B cell (primary cell): Measurements from ENCODE around the gene BPIFB2. TPM values are rescaled to one million over a fixed set of nuclear protein-coding genes. Genes with fewer than 3 reads are reported as not detected.

Source experiments
- ATAC-seq: fragments of 200-7000 bp; cut with Tn5 transposase; one replicate; pipeline ENCODE4 v1.10.0; 2021; ENCODE audit warnings: low read depth, mild to moderate bottlenecking, moderate number of reproducible peaks, moderate library complexity
- CTCF ChIA-PET: fragments of 350-600 bp; sonication (Branson Sonifier 250); formaldehyde crosslinking; loops from one replicate; lab custom pipeline; 2021; ENCODE audit warnings: antibody characterized with exemption, inconsistent platforms; lab: Charles Lee
- POLR2A ChIA-PET: fragments of 350-600 bp; sonication (Branson Sonifier 250); formaldehyde crosslinking; loops from one replicate; lab custom pipeline; 2021; ENCODE audit warnings: antibody characterized with exemption; lab: Charles Lee
- DNase-seq: peaks from one replicate; pipeline ENCODE4 v3.0.0; 2013
- H2AFZ ChIP-seq: 2 replicates; pipeline ENCODE4 v1.6.1; 2012; ENCODE audit warnings: mild to moderate bottlenecking, low read depth, low read length; ENCODE audit not compliant: insufficient read depth, poor library complexity, severe bottlenecking
- H3K27ac ChIP-seq, 2 donors: 1 replicate in 1 of 2; 2 replicates in 1 of 2; pipeline ENCODE4 v1.5.1; 2012 to 2013; ENCODE audit warnings: low read length in 2 of 2, mild to moderate bottlenecking in 2 of 2, moderate library complexity in 1 of 2
- H3K27me3 ChIP-seq, 4 experiments: fragments of 200-600 bp in 1 of 4; sonication (generic) in 1 of 4; replicated peaks in 1 of 4; 1 replicate in 2 of 4; 2 replicates in 2 of 4; pipeline versions ENCODE4 v1.6.1 to v1.7.0; 2013 to 2016; ENCODE audit warnings: low read length in 3 of 4, mild to moderate bottlenecking in 2 of 4, mixed read lengths in 1 of 4, moderate library complexity in 1 of 4; ENCODE audit not compliant: insufficient read depth in 4 of 4, control insufficient read depth in 3 of 4; ENCODE audit errors: control extremely low read depth in 1 of 4
- H3K36me3 ChIP-seq, 2 experiments: replicated peaks in 1 of 2; 1 replicate in 1 of 2; 2 replicates in 1 of 2; pipeline versions ENCODE4 v1.6.1 to v1.7.1; 2013; ENCODE audit warnings: low read length in 1 of 2; ENCODE audit not compliant: insufficient read depth in 2 of 2, control insufficient read depth in 1 of 2; ENCODE audit errors: control extremely low read depth in 1 of 2, extremely low read depth in 1 of 2
- H3K4me1 ChIP-seq, 2 donors: fragments of 200-600 bp in 1 of 2; sonication (generic) in 1 of 2; 1 replicate in 1 of 2; 2 replicates in 1 of 2; pipeline versions ENCODE4 v1.5.1 to v1.6.1; 2013 to 2017; ENCODE audit warnings: low read length in 2 of 2; ENCODE audit not compliant: control insufficient read depth in 2 of 2, insufficient read depth in 2 of 2
- H3K4me2 ChIP-seq: replicated peaks from 2 replicates; pipeline ENCODE3; 2012; ENCODE audit warnings: mild to moderate bottlenecking, low read depth, low read length; ENCODE audit not compliant: poor library complexity, severe bottlenecking
- H3K4me3 ChIP-seq, 5 experiments: fragments of 200-600 bp in 1 of 5; sonication (generic) in 1 of 5; 1 replicate in 3 of 5; 2 replicates in 2 of 5; pipeline versions ENCODE4 v1.5.1 to v1.7.0; 2011 to 2016; ENCODE audit warnings: low read length in 4 of 5, mild to moderate bottlenecking in 4 of 5, low read depth in 2 of 5, control low read depth in 1 of 5, moderate library complexity in 1 of 5; ENCODE audit not compliant: insufficient read depth in 1 of 5; ENCODE audit errors: control extremely low read depth in 1 of 5, extremely low read depth in 1 of 5
- H3K79me2 ChIP-seq: fragments of 200-600 bp; sonication (generic); one replicate; pipeline ENCODE4 v1.6.0; 2016; ENCODE audit warnings: low read length; ENCODE audit not compliant: control insufficient read depth, insufficient read depth
- H3K9ac ChIP-seq: fragments of 200-600 bp; sonication (generic); 2 replicates; pipeline ENCODE4 v1.6.1; 2017; ENCODE audit warnings: mild to moderate bottlenecking, low read length, moderate library complexity
- H3K9me3 ChIP-seq, 3 donors: one replicate each; pipeline versions ENCODE4 v1.6.1 to v1.7.1; 2013; ENCODE audit warnings: low read length in 2 of 3; ENCODE audit not compliant: control insufficient read depth in 2 of 3, insufficient read depth in 1 of 3; ENCODE audit errors: control extremely low read depth in 1 of 3
- H4K20me1 ChIP-seq: 2 replicates; pipeline ENCODE4 v1.6.0; 2012; ENCODE audit warnings: mild to moderate bottlenecking, low read length; ENCODE audit not compliant: insufficient read depth, control insufficient read depth, poor library complexity, severe bottlenecking
- H3K27ac Mint-ChIP-seq: one replicate; pipeline ENCODE4 v1.8.0; 2021; ENCODE audit warnings: mixed read lengths
- H3K27me3 Mint-ChIP-seq: one replicate; pipeline ENCODE4 v1.8.0; 2021; ENCODE audit warnings: mixed read lengths
- H3K4me1 Mint-ChIP-seq: one replicate; pipeline ENCODE4 v1.8.0; 2021; ENCODE audit warnings: mixed read lengths
- H3K4me3 Mint-ChIP-seq: one replicate; pipeline ENCODE4 v1.8.0; 2021; ENCODE audit warnings: mixed read lengths
- H3K9me3 Mint-ChIP-seq: one replicate; pipeline ENCODE4 v1.8.0; 2022; ENCODE audit warnings: mixed read lengths; ENCODE audit not compliant: insufficient read depth
- CTCF ChIP-seq: fragments of 200-600 bp; IDR thresholded peaks from one replicate; pipeline ENCODE4 v1.8.0; 2022; ENCODE audit warnings: antibody characterized with exemption, mild to moderate bottlenecking
- EZH2 ChIP-seq: IDR thresholded peaks from 2 replicates; pipeline ENCODE4 v1.6.1; 2012; ENCODE audit warnings: borderline replicate concordance, low read depth, mild to moderate bottlenecking, moderate library complexity, low read length; ENCODE audit not compliant: insufficient read depth, poor library complexity, severe bottlenecking
- WGBS: methylation state at CpG from one replicate; pipeline ENCODE4 v1.1.5; 2013; ENCODE audit warnings: missing lambda C conversion rate; ENCODE audit not compliant: insufficient coverage; 5-methylcytosine and 5-hydroxymethylcytosine counted together
- intact Hi-C: fragments of 100-400 bp; cut with micrococcal nuclease; formaldehyde crosslinking; loops from one replicate; pipeline ENCODE4 v1.10.0; 2022
- polyA plus RNA-seq: library from polyadenylated mRNA; depleted of rRNA; stranded (reverse); fragments of >200 nt; gene quantifications from 2 replicates; pipeline ENCODE4 v1.2.3, GENCODE V29; 2012
- total RNA-seq, 2 donors: library from RNA; stranded (reverse); fragments of 120-200 nt in 1 of 2; gene quantifications; 1 replicate in 1 of 2; 2 replicates in 1 of 2; pipeline versions ENCODE4 v1.2.3 to v1.2.4, GENCODE V29; 2013 to 2022

BPIFB2 gene
- total and polyA plus RNA-seq, 2 donors (not counting 1 experiment from before 2014, with no cell fraction given) = not detected

DNA sequence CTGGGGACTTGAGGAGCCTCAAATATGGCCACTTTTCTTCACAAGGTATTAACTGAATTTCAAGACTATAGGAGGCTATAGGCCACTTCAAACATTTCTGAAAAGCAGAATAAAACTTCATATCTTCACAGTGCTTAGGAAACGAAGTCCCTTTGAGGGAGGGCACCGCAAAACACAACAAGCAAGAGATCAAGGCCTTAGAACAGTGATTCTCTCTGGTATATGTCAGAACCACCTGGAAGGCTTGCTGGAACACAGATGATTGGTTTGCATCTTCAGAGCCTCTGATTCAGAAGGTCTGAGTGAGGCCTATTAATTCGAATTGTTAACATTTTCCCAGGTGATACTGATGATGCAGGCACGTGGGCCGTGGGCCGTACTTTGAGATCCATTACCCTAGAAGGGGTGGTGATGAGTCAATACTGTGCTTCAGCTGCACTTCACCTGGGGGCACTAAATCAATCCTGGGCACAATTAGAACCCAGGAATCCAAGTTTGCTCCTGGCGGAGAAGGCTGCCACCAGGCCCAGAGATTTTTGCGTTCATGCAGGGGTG, 13.9 kb upstream of the BPIFB2 start:
- no peaks in the 10 kb centered on the region for H3K27me3 ChIP-seq
- CTCF ChIA-PET = interaction anchor here (0.7 kb wide), 1 partner anchor 92 kb away, joined by 3 read pairs; no protein-coding TSS in a partner anchor
- TF ChIP-seq CTCF (no peak), EZH2 (no peak)
- H3K9me3 ChIP-seq = peaks cover 3 to 12% (median 12%) of the 10 kb centered on the region in 3 donors
- peaks cover 19 to 23% of the 10 kb centered on the region in 2 donors for H3K4me1 ChIP-seq
- no peak for ATAC-seq
- H3K4me2 ChIP-seq = no peak overlapping the region
- H3K27me3 Mint-ChIP-seq = no peaks in the 10 kb centered on the region
- H3K4me1 Mint-ChIP-seq = peaks cover 25% of the 10 kb centered on the region
- H4K20me1 ChIP-seq = no peaks in the 10 kb centered on the region
- H2AFZ ChIP-seq = no peak overlapping the region
- no peak overlapping the region for H3K27ac Mint-ChIP-seq
- H3K36me3 ChIP-seq = no peaks in the 10 kb centered on the region
- no peak overlapping the region for H3K9ac ChIP-seq
- H3K27ac ChIP-seq = no peak overlapping the region
- DNase-seq = no peak
- H3K9me3 Mint-ChIP-seq = peaks cover 7% of the 10 kb centered on the region
- intact Hi-C loops = no loop called here
- WGBS = 85% methylated on average over 4 of the region's 8 CpGs
- H3K79me2 ChIP-seq = no peaks in the 10 kb centered on the region
- no peak overlapping the region for H3K4me3 Mint-ChIP-seq
- no peak overlapping the region for H3K4me3 ChIP-seq
- POLR2A ChIA-PET = no interaction called here

GRCh38 chr20:32995802-32996201, 11.7 kb upstream of the BPIFB2 start:
- Histone ChIP-seq H2AFZ (no peak overlapping the region), H3K27me3 (no peaks in the 10 kb centered on the region), H3K9me3 (peaks cover 3 to 12% (median 7%) of the 10 kb centered on the region in 3 donors), H3K4me2 (no peak overlapping the region), H3K9ac (no peak overlapping the region), H3K27ac (no peak overlapping the region), H3K79me2 (no peaks in the 10 kb centered on the region), H3K4me1 (peaks cover 24 to 26% of the 10 kb centered on the region in 2 donors), H3K4me3 (no peak overlapping the region), H3K36me3 (no peaks in the 10 kb centered on the region), H4K20me1 (no peaks in the 10 kb centered on the region)
- H3K9me3 Mint-ChIP-seq = peaks cover 7% of the 10 kb centered on the region
- TF ChIP-seq CTCF (no peak), EZH2 (no peak)
- H3K4me3 Mint-ChIP-seq = no peak overlapping the region
- ATAC-seq = no peak
- H3K4me1 Mint-ChIP-seq = peaks cover 29% of the 10 kb centered on the region
- intact Hi-C loops = no loop called here
- no peaks in the 10 kb centered on the region for H3K27me3 Mint-ChIP-seq
- CTCF ChIA-PET = interaction anchor here (2.3 kb wide), 1 partner anchor 94 kb away, joined by 6 read pairs; no protein-coding TSS in a partner anchor
- no peak overlapping the region for H3K27ac Mint-ChIP-seq
- DNase-seq = no peak
- POLR2A ChIA-PET = no interaction called here
